SK-N-SH treated with all-trans-retinoic acid at 6 μM for 48 hours (cell line): ENCODE data around the gene CC2D1B.

Source experiments
- ATAC-seq: fragments of 200-7000 bp; cut with Tn5 transposase; 3 replicates; pipeline ENCODE4 v1.9.1; 2020; ENCODE audit warnings: mild to moderate bottlenecking, moderate library complexity
- ARNTL ChIP-seq: fragments of 450-650 bp; formaldehyde crosslinking; IDR thresholded peaks from 2 replicates; pipeline ENCODE4 v1.5.0; 2020; ENCODE audit warnings: low read depth, mild to moderate bottlenecking, moderate library complexity, borderline replicate concordance
- BACH2 ChIP-seq: fragments of 250-450 bp; sonication (Bioruptor Pico); IDR thresholded peaks from 2 replicates; pipeline ENCODE4 v1.9.0; 2021; ENCODE audit warnings: mild to moderate bottlenecking, borderline replicate concordance
- CREB5 ChIP-seq: fragments of 250-450 bp; sonication (Bioruptor Pico); IDR thresholded peaks from 2 replicates; pipeline ENCODE4 v1.5.1; 2020; ENCODE audit warnings: low read depth, mild to moderate bottlenecking, moderate library complexity
- CSDC2 ChIP-seq: fragments of 250-450 bp; sonication (Bioruptor Pico); IDR thresholded peaks from 2 replicates; pipeline ENCODE4 v1.5.0; 2020; ENCODE audit warnings: mild to moderate bottlenecking, moderate library complexity
- CSRNP3 ChIP-seq: fragments of 250-450 bp; sonication (Bioruptor Pico); IDR thresholded peaks from 2 replicates; pipeline ENCODE4 v1.5.1; 2021; ENCODE audit warnings: mild to moderate bottlenecking, moderate library complexity
- GLIS3 ChIP-seq: fragments of 250-450 bp; sonication (Bioruptor Pico); IDR thresholded peaks from 2 replicates; pipeline ENCODE4 v1.5.0; 2020; ENCODE audit warnings: mild to moderate bottlenecking, moderate library complexity
- ISL1 ChIP-seq: fragments of 250-450 bp; sonication (Bioruptor Pico); IDR thresholded peaks from 2 replicates; pipeline ENCODE4 v2.1.2; 2022; ENCODE audit warnings: mild to moderate bottlenecking, moderate library complexity
- OSR1 ChIP-seq: fragments of 250-450 bp; sonication (Bioruptor Pico); IDR thresholded peaks from 2 replicates; pipeline ENCODE4 v1.8.0; 2022; ENCODE audit warnings: moderate library complexity, mild to moderate bottlenecking, inconsistent platforms
- PATZ1 ChIP-seq: fragments of 250-450 bp; sonication (Bioruptor Pico); IDR thresholded peaks from 2 replicates; pipeline ENCODE4 v1.8.0; 2020; ENCODE audit warnings: mild to moderate bottlenecking, moderate library complexity, borderline replicate concordance
- POU6F1 ChIP-seq: fragments of 250-450 bp; sonication (Bioruptor Pico); IDR thresholded peaks from 2 replicates; pipeline ENCODE4 v1.8.0; 2021; ENCODE audit warnings: low read depth, mild to moderate bottlenecking, moderate library complexity, borderline replicate concordance
- PPARA ChIP-seq: fragments of 250-450 bp; sonication (Bioruptor Pico); IDR thresholded peaks from 2 replicates; pipeline ENCODE4 v1.5.0; 2020; ENCODE audit warnings: mild to moderate bottlenecking, borderline replicate concordance
- RARB ChIP-seq: fragments of 250-450 bp; sonication (Bioruptor Pico); IDR thresholded peaks from 2 replicates; pipeline ENCODE4 v1.8.0; 2021; ENCODE audit warnings: mild to moderate bottlenecking, moderate library complexity
- SNAI2 ChIP-seq: fragments of 250-450 bp; sonication (Bioruptor Pico); IDR thresholded peaks from 2 replicates; pipeline ENCODE4 v1.5.0; 2020; ENCODE audit warnings: mild to moderate bottlenecking, moderate library complexity
- TCF4 ChIP-seq: fragments of 250-450 bp; sonication (Bioruptor Pico); IDR thresholded peaks from 2 replicates; pipeline ENCODE4 v1.8.0; 2021; ENCODE audit warnings: mild to moderate bottlenecking, moderate library complexity, borderline replicate concordance
- TSHZ2 ChIP-seq: fragments of 250-450 bp; sonication (Bioruptor Pico); IDR thresholded peaks from 2 replicates; pipeline ENCODE4 v1.5.0; 2020; ENCODE audit warnings: mild to moderate bottlenecking, moderate library complexity
- ZC3H10 ChIP-seq: fragments of 250-450 bp; sonication (Bioruptor Pico); IDR thresholded peaks from 2 replicates; pipeline ENCODE4 v1.5.1; 2021; ENCODE audit warnings: mild to moderate bottlenecking, moderate library complexity
- ZFP3 ChIP-seq: fragments of 250-450 bp; sonication (Bioruptor Pico); IDR thresholded peaks from 2 replicates; pipeline ENCODE4 v1.5.0; 2020; ENCODE audit warnings: mild to moderate bottlenecking, moderate library complexity
- ZFP30 ChIP-seq: fragments of 450-650 bp; formaldehyde crosslinking; IDR thresholded peaks from 2 replicates; pipeline ENCODE4 v1.5.0; 2022; ENCODE audit warnings: mild to moderate bottlenecking, moderate library complexity
- ZNF8 ChIP-seq: fragments of 450-650 bp; formaldehyde crosslinking; IDR thresholded peaks from 2 replicates; pipeline ENCODE4 v1.5.0; 2020; ENCODE audit warnings: mild to moderate bottlenecking, moderate library complexity

The CC2D1B gene

GRCh38 chr1:52355436-52355835, 10.6 kb downstream of the CC2D1B start:
- ATAC-seq, result no peak
- no peak for TF ChIP-seq ZNF8 (CRISPR knock-in tag)
- no peak for TF ChIP-seq CREB5
- no peak for TF ChIP-seq CSRNP3 (CRISPR knock-in tag)
- no peak for TF ChIP-seq OSR1 (CRISPR knock-in tag)

GRCh38 chr1:52352690-52353089, 13.3 kb downstream of the CC2D1B start:
- no peak for ATAC-seq
- TF ChIP-seq TSHZ2 (CRISPR knock-in tag), result no peak
- no peak for TF ChIP-seq ISL1 (CRISPR knock-in tag)
- TF ChIP-seq CSRNP3 (CRISPR knock-in tag), result no peak
- no peak for TF ChIP-seq RARB (CRISPR knock-in tag)
- no peak for TF ChIP-seq CSDC2 (CRISPR knock-in tag)
- no peak for TF ChIP-seq ZFP30 (CRISPR knock-in tag)
- no peak for TF ChIP-seq CREB5
- TF ChIP-seq PPARA (CRISPR knock-in tag), result no peak
- no peak for TF ChIP-seq SNAI2 (CRISPR knock-in tag)
- no peak for TF ChIP-seq ZFP3 (CRISPR knock-in tag)
- no peak for TF ChIP-seq ZC3H10 (CRISPR knock-in tag)
- TF ChIP-seq TCF4 (CRISPR knock-in tag), result no peak
- no peak for TF ChIP-seq BACH2
- TF ChIP-seq ZNF8 (CRISPR knock-in tag), result no peak
- no peak for TF ChIP-seq PATZ1 (CRISPR knock-in tag)
- TF ChIP-seq ARNTL (CRISPR knock-in tag), result no peak
- TF ChIP-seq POU6F1 (CRISPR knock-in tag), result no peak
- TF ChIP-seq GLIS3 (CRISPR knock-in tag), result no peak
- no peak for TF ChIP-seq OSR1 (CRISPR knock-in tag)
